Measurements from ENCODE around the gene RPUSD2. TPM values are rescaled to one million over a fixed set of nuclear protein-coding genes. Genes with fewer than 3 reads are reported as not detected.

Gene RPUSD2
- total RNA-seq, 3 donors from 2014 or later: 9.4 to 10.9 (median 9.4) TPM

DNA sequence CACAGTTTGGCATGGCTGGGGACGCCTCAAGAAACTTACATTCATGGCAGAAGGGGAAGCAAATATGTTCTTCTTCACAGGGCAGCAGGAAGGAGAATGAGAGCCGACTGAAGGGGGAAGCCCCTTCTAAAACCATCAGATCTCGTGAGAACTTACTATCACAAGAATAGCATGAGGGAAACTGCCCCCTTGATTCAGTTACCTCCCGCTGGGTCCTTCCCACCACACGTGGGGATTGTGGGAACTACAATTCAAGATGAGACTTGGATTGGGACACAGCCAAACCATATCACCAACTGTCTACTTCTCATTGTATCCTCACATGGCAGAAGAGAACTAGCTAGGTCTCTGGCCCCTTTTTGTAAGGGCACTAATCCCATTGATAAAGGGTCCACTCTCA lies 34.7 kb upstream of the RPUSD2 start:
- intact Hi-C loops (cut with DNase I, micrococcal nuclease): no loop called here
- Histone ChIP-seq H3K4me1 (ENCODE audit: low read depth) (no peaks in the 10 kb centered on the region), H3K9me3 (no peaks in the 10 kb centered on the region), H3K4me3 (no peak overlapping the region), H3K36me3 (ENCODE audit: low read depth) (no peaks in the 10 kb centered on the region)
- no peak for DNase-seq
- TF ChIP-seq, protein P1, sequence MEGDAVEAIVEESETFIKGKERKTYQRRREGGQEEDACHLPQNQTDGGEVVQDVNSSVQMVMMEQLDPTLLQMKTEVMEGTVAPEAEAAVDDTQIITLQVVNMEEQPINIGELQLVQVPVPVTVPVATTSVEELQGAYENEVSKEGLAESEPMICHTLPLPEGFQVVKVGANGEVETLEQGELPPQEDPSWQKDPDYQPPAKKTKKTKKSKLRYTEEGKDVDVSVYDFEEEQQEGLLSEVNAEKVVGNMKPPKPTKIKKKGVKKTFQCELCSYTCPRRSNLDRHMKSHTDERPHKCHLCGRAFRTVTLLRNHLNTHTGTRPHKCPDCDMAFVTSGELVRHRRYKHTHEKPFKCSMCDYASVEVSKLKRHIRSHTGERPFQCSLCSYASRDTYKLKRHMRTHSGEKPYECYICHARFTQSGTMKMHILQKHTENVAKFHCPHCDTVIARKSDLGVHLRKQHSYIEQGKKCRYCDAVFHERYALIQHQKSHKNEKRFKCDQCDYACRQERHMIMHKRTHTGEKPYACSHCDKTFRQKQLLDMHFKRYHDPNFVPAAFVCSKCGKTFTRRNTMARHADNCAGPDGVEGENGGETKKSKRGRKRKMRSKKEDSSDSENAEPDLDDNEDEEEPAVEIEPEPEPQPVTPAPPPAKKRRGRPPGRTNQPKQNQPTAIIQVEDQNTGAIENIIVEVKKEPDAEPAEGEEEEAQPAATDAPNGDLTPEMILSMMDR (IDR thresholded peaks at IDR 0.05): no peak
- ATAC-seq: no peak

DNA sequence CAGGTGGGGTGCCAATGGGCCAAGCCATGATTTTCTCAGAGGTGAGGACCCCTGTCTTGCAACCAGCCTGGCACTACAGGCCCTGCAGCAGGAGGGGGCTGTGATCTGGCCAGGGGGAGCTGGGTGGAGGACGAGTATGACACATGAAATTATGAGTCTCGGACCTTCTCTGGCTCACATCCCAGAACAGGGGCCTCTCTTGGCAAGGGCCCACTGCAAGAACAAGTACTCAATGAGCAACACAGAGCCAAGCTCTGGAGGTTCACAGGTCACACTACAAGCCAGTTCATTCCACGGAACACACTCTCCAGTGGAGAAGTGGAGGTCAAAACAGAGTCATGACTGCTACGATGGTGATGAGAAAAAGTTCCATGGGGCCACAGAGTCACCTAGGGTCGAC lies 32.6 kb upstream of the RPUSD2 start:
- ATAC-seq (no peak), DNase-seq (no peak)
- no peaks in the 10 kb centered on the region for H3K9me3 ChIP-seq
- intact Hi-C loops (cut with DNase I, micrococcal nuclease): no loop called here
- H3K4me1 ChIP-seq (ENCODE audit: low read depth): no peaks in the 10 kb centered on the region
- no peaks in the 10 kb centered on the region for H3K36me3 ChIP-seq (ENCODE audit: low read depth)
- H3K4me3 ChIP-seq: no peak overlapping the region
- TF ChIP-seq, protein P1 (IDR thresholded peaks at IDR 0.05): no peak

DNA sequence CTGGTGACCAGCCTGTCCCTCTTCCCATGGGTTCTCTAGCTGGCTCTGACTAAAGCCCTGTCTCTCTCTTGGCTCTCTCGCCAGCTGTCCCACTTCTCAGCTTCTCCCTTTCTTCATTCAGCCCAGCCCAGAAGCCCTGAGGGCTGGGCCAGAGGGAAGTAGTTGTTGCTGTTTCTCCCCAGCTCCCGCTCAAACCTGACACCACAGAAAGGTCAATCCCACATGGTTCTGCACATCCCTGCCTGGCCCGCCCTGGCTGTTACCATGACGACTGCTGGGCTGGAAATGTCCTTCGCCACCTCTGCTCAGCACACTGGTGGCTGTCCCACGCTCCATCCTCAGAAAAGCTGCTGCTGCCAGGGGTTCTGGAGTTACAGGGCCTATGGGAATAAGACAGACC lies 30.1 kb upstream of the RPUSD2 start:
- no peak for ATAC-seq
- Histone ChIP-seq H3K4me3 (no peak overlapping the region), H3K9me3 (no peaks in the 10 kb centered on the region), H3K4me1 (ENCODE audit: low read depth) (peaks cover 9% of the 10 kb centered on the region), H3K36me3 (ENCODE audit: low read depth) (no peaks in the 10 kb centered on the region)
- no peak for DNase-seq
- intact Hi-C loops (cut with DNase I, micrococcal nuclease): no loop called here
- TF ChIP-seq, protein P1 (IDR thresholded peaks at IDR 0.05): no peak

DNA sequence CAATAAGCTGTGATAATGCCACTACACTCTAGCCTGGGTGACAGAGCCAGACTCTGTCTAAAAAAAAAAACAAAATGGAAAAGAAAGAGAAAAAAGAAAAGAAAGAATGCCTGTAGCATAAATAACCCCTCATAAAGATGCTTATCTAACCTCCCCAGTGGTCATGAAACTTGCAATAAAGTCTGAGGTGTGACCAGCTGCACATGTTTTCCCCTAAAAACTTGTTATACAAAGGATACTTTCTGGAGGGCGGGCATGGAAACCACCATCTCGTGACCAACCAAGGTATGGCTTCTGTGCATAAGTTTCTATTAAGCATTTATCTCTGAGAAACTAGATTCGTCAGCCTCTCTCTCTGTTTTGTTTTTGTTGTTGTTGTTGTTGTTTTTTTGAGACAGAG lies 26.0 kb upstream of the RPUSD2 start:
- TF ChIP-seq, protein P1 (IDR thresholded peaks at IDR 0.05): no peak
- Histone ChIP-seq H3K36me3 (ENCODE audit: low read depth) (no peaks in the 10 kb centered on the region), H3K4me3 (no peak overlapping the region), H3K9me3 (no peaks in the 10 kb centered on the region), H3K4me1 (ENCODE audit: low read depth) (peaks cover 13% of the 10 kb centered on the region)
- DNase-seq: no peak
- intact Hi-C loops (cut with DNase I, micrococcal nuclease): no loop called here
- ATAC-seq: peak; percentile 52

DNA sequence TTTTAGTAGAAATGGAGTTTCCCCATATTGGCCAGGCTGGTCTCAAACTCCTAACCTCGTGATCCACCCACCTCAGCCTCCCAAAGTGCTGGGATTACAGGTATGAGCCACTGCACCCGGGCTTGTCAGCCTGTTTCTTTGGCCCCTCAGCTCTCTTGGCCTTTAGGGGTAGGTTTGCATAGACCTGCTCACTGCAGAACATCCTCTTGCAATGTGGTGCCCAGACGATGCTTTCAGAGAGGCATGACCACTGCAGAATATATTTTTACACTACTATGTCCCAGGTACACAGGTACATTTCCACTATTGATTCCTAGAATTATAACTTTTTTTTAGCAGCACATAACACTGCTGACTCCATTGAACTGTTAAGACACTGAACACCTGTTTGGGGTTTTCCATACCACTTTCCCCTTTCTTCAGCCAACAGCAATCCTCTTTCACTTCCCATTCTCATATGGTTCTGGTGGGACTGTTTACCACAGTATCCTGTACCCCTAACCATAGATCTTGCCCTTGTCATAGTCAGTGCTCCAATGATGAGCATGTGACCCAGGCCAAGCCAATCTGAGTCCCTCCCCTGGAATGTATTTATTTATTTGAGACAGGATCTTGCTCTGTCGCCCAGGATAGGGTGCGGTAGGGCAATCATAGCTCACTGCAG lies 25.3 kb upstream of the RPUSD2 start:
- DNase-seq (no peak), ATAC-seq (peak; percentile 66)
- Histone ChIP-seq H3K36me3 (ENCODE audit: low read depth) (no peaks in the 10 kb centered on the region), H3K9me3 (no peaks in the 10 kb centered on the region), H3K4me3 (no peak overlapping the region), H3K4me1 (ENCODE audit: low read depth) (peaks cover 13% of the 10 kb centered on the region)
- TF ChIP-seq, protein P1 (IDR thresholded peaks at IDR 0.05): no peak
- intact Hi-C loops (cut with DNase I, micrococcal nuclease): no loop called here

DNA sequence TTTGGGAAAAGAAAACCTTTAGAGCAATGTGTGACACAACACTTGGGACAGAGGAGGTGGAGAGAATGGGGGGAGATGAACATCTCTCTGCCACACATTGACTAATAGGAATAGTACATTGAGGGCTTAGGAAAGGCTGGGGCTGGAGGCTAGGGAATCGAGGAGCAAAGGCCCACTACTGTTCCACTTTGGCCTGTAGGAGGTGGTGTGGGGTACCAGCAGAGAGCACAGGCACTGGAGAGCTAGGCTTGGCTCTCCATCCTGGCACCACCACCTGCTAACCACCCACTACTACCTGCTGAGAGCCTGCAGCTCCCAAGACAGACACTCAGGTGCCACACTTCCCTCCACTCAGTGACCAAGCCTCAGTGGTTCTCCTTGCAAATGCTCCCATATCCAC lies 23.6 kb upstream of the RPUSD2 start:
- TF ChIP-seq, protein P1 (IDR thresholded peaks at IDR 0.05): no peak
- peaks cover 13% of the 10 kb centered on the region for H3K4me1 ChIP-seq (ENCODE audit: low read depth)
- H3K4me3 ChIP-seq: no peak overlapping the region
- no peaks in the 10 kb centered on the region for H3K9me3 ChIP-seq
- ATAC-seq (no peak), DNase-seq (no peak)
- intact Hi-C loops (cut with DNase I, micrococcal nuclease): no loop called here
- H3K36me3 ChIP-seq (ENCODE audit: low read depth): no peaks in the 10 kb centered on the region
